ENCODE results near the gene LMBRD2. TPM values are rescaled to one million over a fixed set of nuclear protein-coding genes. Genes with fewer than 3 reads are reported as not detected.
A peak's percentile ranks its signal among the peaks of the same experiment; 100 is the strongest.

The LMBRD2 gene
- total and polyA plus RNA-seq, 10 of the 15 experiments (the other 5 are each of a cell fraction or from before 2014, with no cell fraction given) = 0.90 to 9.8 (median 6.5) TPM

DNA sequence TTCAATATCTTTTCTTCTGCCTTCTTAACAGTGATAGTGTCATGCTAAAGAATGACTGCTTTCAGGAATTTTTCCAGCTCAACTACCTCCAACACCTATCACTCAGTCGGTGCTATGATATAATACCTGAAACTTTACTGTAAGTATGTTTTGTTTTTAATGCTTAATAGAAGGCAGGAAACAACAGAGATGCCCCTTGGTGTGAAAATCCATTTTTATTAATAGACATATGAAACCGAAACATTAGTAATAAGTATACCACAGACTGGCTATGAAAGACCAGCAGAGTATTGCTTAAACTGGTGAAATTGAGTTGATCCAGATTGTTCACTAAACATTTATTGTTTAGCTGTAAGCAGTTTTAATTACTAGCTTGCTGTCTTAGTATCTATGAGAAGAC is 25.5 kb upstream of the LMBRD2 start (continued):
- TF ChIP-seq, protein P1, sequence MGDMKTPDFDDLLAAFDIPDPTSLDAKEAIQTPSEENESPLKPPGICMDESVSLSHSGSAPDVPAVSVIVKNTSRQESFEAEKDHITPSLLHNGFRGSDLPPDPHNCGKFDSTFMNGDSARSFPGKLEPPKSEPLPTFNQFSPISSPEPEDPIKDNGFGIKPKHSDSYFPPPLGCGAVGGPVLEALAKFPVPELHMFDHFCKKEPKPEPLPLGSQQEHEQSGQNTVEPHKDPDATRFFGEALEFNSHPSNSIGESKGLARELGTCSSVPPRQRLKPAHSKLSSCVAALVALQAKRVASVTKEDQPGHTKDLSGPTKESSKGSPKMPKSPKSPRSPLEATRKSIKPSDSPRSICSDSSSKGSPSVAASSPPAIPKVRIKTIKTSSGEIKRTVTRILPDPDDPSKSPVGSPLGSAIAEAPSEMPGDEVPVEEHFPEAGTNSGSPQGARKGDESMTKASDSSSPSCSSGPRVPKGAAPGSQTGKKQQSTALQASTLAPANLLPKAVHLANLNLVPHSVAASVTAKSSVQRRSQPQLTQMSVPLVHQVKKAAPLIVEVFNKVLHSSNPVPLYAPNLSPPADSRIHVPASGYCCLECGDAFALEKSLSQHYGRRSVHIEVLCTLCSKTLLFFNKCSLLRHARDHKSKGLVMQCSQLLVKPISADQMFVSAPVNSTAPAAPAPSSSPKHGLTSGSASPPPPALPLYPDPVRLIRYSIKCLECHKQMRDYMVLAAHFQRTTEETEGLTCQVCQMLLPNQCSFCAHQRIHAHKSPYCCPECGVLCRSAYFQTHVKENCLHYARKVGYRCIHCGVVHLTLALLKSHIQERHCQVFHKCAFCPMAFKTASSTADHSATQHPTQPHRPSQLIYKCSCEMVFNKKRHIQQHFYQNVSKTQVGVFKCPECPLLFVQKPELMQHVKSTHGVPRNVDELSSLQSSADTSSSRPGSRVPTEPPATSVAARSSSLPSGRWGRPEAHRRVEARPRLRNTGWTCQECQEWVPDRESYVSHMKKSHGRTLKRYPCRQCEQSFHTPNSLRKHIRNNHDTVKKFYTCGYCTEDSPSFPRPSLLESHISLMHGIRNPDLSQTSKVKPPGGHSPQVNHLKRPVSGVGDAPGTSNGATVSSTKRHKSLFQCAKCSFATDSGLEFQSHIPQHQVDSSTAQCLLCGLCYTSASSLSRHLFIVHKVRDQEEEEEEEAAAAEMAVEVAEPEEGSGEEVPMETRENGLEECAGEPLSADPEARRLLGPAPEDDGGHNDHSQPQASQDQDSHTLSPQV (IDR thresholded peaks at IDR 0.05) = no peak
- TF ChIP-seq, protein P2, sequence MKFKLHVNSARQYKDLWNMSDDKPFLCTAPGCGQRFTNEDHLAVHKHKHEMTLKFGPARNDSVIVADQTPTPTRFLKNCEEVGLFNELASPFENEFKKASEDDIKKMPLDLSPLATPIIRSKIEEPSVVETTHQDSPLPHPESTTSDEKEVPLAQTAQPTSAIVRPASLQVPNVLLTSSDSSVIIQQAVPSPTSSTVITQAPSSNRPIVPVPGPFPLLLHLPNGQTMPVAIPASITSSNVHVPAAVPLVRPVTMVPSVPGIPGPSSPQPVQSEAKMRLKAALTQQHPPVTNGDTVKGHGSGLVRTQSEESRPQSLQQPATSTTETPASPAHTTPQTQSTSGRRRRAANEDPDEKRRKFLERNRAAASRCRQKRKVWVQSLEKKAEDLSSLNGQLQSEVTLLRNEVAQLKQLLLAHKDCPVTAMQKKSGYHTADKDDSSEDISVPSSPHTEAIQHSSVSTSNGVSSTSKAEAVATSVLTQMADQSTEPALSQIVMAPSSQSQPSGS (IDR thresholded peaks at IDR 0.05; ENCODE audit: low read length) = peak; percentile 61
- no peak for TF ChIP-seq TAF1 (IDR thresholded peaks at IDR 0.05; ENCODE audit: borderline replicate concordance, low read depth, low read length)
- TF ChIP-seq ZBED1 (IDR thresholded peaks at IDR 0.05; ENCODE audit: borderline replicate concordance) = 0 out of 2 replicates have a peak, but pooled peaks have one; percentile 35
- peak; percentile 22 to 58; a peak in 2 of 4 replicates for TF ChIP-seq EP300 (IDR thresholded peaks at IDR 0.05; ENCODE audit: borderline replicate concordance in 1 of 2, control insufficient read depth in 1 of 2, low read depth in 2 of 2, low read length in 2 of 2)
- TF ChIP-seq DPF2 (IDR thresholded peaks at IDR 0.05) = peak; percentile 65
- peak; percentile 51 for TF ChIP-seq ATF7 (IDR thresholded peaks at IDR 0.05; ENCODE audit: low read depth)
- TF ChIP-seq MTA3 (IDR thresholded peaks at IDR 0.05; ENCODE audit: borderline replicate concordance, low read length) = peak; percentile 70; the same call in 1 of the 2 replicates
- no peak for TF ChIP-seq RELA (IDR thresholded peaks at IDR 0.05; ENCODE audit: borderline replicate concordance, partially characterized antibody)
- TF ChIP-seq, protein P3, sequence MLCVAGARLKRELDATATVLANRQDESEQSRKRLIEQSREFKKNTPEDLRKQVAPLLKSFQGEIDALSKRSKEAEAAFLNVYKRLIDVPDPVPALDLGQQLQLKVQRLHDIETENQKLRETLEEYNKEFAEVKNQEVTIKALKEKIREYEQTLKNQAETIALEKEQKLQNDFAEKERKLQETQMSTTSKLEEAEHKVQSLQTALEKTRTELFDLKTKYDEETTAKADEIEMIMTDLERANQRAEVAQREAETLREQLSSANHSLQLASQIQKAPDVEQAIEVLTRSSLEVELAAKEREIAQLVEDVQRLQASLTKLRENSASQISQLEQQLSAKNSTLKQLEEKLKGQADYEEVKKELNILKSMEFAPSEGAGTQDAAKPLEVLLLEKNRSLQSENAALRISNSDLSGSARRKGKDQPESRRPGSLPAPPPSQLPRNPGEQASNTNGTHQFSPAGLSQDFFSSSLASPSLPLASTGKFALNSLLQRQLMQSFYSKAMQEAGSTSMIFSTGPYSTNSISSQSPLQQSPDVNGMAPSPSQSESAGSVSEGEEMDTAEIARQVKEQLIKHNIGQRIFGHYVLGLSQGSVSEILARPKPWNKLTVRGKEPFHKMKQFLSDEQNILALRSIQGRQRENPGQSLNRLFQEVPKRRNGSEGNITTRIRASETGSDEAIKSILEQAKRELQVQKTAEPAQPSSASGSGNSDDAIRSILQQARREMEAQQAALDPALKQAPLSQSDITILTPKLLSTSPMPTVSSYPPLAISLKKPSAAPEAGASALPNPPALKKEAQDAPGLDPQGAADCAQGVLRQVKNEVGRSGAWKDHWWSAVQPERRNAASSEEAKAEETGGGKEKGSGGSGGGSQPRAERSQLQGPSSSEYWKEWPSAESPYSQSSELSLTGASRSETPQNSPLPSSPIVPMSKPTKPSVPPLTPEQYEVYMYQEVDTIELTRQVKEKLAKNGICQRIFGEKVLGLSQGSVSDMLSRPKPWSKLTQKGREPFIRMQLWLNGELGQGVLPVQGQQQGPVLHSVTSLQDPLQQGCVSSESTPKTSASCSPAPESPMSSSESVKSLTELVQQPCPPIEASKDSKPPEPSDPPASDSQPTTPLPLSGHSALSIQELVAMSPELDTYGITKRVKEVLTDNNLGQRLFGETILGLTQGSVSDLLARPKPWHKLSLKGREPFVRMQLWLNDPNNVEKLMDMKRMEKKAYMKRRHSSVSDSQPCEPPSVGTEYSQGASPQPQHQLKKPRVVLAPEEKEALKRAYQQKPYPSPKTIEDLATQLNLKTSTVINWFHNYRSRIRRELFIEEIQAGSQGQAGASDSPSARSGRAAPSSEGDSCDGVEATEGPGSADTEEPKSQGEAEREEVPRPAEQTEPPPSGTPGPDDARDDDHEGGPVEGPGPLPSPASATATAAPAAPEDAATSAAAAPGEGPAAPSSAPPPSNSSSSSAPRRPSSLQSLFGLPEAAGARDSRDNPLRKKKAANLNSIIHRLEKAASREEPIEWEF (IDR thresholded peaks at IDR 0.05; ENCODE audit: insufficient replicate concordance, low read depth, low read length) = peak; percentile 19
- no peak for TF ChIP-seq STAT1 (conservative IDR thresholded peaks at IDR 0.05)
- TF ChIP-seq POLR2AphosphoS5 (IDR thresholded peaks at IDR 0.05; ENCODE audit: low read length) = no peak
- 0 out of 2 replicates have a peak, but pooled peaks have one; percentile 26 for TF ChIP-seq BCL11A (IDR thresholded peaks at IDR 0.05; ENCODE audit: low read depth, low read length)
- TF ChIP-seq SRF (IDR thresholded peaks at IDR 0.05; ENCODE audit: low read depth in 2 of 2, low read length in 2 of 2) = no peak
- TF ChIP-seq, protein P4, sequence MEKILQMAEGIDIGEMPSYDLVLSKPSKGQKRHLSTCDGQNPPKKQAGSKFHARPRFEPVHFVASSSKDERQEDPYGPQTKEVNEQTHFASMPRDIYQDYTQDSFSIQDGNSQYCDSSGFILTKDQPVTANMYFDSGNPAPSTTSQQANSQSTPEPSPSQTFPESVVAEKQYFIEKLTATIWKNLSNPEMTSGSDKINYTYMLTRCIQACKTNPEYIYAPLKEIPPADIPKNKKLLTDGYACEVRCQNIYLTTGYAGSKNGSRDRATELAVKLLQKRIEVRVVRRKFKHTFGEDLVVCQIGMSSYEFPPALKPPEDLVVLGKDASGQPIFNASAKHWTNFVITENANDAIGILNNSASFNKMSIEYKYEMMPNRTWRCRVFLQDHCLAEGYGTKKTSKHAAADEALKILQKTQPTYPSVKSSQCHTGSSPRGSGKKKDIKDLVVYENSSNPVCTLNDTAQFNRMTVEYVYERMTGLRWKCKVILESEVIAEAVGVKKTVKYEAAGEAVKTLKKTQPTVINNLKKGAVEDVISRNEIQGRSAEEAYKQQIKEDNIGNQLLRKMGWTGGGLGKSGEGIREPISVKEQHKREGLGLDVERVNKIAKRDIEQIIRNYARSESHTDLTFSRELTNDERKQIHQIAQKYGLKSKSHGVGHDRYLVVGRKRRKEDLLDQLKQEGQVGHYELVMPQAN (conservative IDR thresholded peaks at IDR 0.05) = no peak
- TF ChIP-seq BHLHE40 (IDR thresholded peaks at IDR 0.05; ENCODE audit: borderline replicate concordance in 1 of 2, low read depth in 2 of 2, low read length in 1 of 2) = no peak
- 0 out of 2 replicates have a peak, but pooled peaks have one; percentile 20 for TF ChIP-seq ZNF217 (IDR thresholded peaks at IDR 0.05)
- TF ChIP-seq FOXM1 (IDR thresholded peaks at IDR 0.05; ENCODE audit: low read depth, low read length) = peak; percentile 44; the same call in 1 of the 2 replicates
